Keratinocyte (primary cell): ENCODE measurements around the gene CMIP.

Source experiments
- EZH2 ChIP-seq: IDR thresholded peaks from one replicate; pipeline ENCODE4 v1.6.1; 2012; ENCODE audit warnings: inconsistent platforms, mild to moderate bottlenecking, low read length, moderate library complexity
- TF ChIP-seq, protein P1 (sequence below), 3 experiments: IDR thresholded peaks in 1 of 3; conservative IDR thresholded peaks in 1 of 3; optimal IDR thresholded peaks in 1 of 3; 2 replicates in 2 of 3; 3 replicates in 1 of 3; pipeline versions ENCODE3 to v1.5.1; 2011; ENCODE audit warnings: low read length in 3 of 3, mild to moderate bottlenecking in 3 of 3, moderate library complexity in 2 of 3, control low read depth in 1 of 3, inconsistent platforms in 1 of 3; ENCODE audit not compliant: insufficient read depth in 2 of 3; ENCODE audit errors: extremely low read depth in 1 of 3

DNA sequence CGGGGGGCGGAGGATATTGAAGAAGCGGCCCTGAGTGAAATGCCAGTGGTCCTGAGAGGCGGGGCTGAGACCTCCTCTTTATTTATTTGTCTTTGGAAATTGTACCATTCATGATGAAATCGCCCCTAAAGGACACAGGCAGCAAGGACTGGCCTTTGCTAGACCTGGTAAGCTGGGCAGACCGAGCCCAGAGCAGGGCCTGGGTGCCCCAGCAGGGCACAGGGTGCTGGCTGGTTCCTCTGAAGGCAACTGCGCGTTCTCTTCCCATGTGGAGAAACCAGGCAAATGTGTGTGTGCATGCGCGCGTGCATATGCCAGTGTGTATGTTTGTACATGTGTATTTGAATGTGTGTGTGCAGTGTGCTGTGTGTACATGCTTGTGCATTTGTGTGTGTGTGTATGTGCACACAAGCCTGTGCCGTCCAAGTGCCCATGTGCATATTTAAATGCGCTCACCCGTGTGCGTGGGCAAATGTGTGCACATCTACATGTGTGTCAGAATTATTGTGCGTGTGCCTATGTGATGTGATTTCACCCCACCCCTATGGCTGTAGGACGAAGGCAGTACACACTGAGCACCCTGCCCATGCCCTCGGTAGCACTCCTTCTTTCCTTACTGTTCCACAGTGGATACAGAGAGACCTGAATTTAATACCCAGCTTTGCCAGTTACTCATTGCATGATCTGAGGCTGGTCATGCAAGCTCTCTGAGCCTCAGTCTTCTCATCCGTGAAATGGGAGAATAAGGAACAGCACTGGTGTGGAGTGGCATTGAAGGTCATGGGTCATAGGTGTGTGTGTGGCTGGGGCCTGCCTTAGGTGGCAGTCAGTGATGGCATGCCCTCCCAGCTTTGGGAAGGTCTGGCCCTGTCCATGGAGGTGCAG, 105.2 kb downstream of the CMIP start:
- TF ChIP-seq EZH2: no peak
- TF ChIP-seq, protein P1, sequence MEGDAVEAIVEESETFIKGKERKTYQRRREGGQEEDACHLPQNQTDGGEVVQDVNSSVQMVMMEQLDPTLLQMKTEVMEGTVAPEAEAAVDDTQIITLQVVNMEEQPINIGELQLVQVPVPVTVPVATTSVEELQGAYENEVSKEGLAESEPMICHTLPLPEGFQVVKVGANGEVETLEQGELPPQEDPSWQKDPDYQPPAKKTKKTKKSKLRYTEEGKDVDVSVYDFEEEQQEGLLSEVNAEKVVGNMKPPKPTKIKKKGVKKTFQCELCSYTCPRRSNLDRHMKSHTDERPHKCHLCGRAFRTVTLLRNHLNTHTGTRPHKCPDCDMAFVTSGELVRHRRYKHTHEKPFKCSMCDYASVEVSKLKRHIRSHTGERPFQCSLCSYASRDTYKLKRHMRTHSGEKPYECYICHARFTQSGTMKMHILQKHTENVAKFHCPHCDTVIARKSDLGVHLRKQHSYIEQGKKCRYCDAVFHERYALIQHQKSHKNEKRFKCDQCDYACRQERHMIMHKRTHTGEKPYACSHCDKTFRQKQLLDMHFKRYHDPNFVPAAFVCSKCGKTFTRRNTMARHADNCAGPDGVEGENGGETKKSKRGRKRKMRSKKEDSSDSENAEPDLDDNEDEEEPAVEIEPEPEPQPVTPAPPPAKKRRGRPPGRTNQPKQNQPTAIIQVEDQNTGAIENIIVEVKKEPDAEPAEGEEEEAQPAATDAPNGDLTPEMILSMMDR (optimal IDR thresholded peaks at IDR 0.05 in 1 of 3, IDR thresholded peaks at IDR 0.05 in 1 of 3, conservative IDR thresholded peaks at IDR 0.05 in 1 of 3; ENCODE audit: extremely low read depth in 1 of 3, insufficient read depth in 2 of 3, low read length in 3 of 3): no peak
